Measurements from ENCODE around the gene SCO1. TPM values are rescaled to one million over a fixed set of nuclear protein-coding genes. Genes with fewer than 3 reads are reported as not detected.
"Not testable (repeated sequence)": the region's sequence is repeated elsewhere in the genome, so short reads cannot be mapped to it uniquely, and the experiment has no call there.

SCO1 gene
- total and polyA plus RNA-seq, 7 donors, result 12.2 to 37.5 (median 22.1) TPM

GRCh38 chr17:10698096-10698818, 924 bp upstream of the SCO1 start:
- intact Hi-C loops (cut with DNase I), result no loop called here
- 6 to 16% methylated on average over 18 of the region's 18 CpGs for WGBS, 2 donors
- Histone ChIP-seq H3K4me3 (peak overlapping the region; percentile 71 to 97 (median 86)), H3K27me3 (no peaks in the 10 kb centered on the region), H3K9me3 (no peaks in the 10 kb centered on the region), H3K27ac (peak overlapping the region; percentile 89 to 97 (median 94)), H3K4me1 (peaks cover 0 to 34% (median 24%) of the 10 kb centered on the region in 4 donors), H3K36me3 (peaks cover 0 to 24% (median 3%) of the 10 kb centered on the region in 4 donors)
- no peak for TF ChIP-seq CTCF (IDR thresholded peaks at IDR 0.05)
- TF ChIP-seq EP300 (IDR thresholded peaks at IDR 0.05), result no peak
- no peak for TF ChIP-seq POLR2A (IDR thresholded peaks at IDR 0.05)
- no peak for TF ChIP-seq POLR2AphosphoS5 (IDR thresholded peaks at IDR 0.05)
- no peak for DNase-seq

GRCh38 chr17:10695875-10696407, 1.4 kb downstream of the SCO1 start:
- H3K4me3 ChIP-seq, H3K27ac ChIP-seq, DNase-seq, H3K9me3 ChIP-seq, H3K27me3 ChIP-seq: not testable (repeated sequence)
- intact Hi-C loops (cut with DNase I), result loop anchor here (2.0 kb wide), 1 partner anchor 33 kb away; no protein-coding TSS in a partner anchor
- peaks cover 2 to 47% (median 24%) of the 10 kb centered on the region in 4 donors for H3K36me3 ChIP-seq
- 58 to 78% methylated on average over 17 of the region's 17 CpGs for WGBS, 2 donors
- peaks cover 0 to 34% (median 21%) of the 10 kb centered on the region in 4 donors for H3K4me1 ChIP-seq

GRCh38 chr17:10687499-10687898, 9.8 kb downstream of the SCO1 start:
- TF ChIP-seq EP300 (IDR thresholded peaks at IDR 0.05) (no peak), CTCF (IDR thresholded peaks at IDR 0.05) (no peak), POLR2AphosphoS5 (IDR thresholded peaks at IDR 0.05) (no peak), POLR2A (IDR thresholded peaks at IDR 0.05) (no peak)
- Histone ChIP-seq H3K4me1 (peaks cover 0 to 5% (median 2%) of the 10 kb centered on the region in 4 donors), H3K27me3 (no peaks in the 10 kb centered on the region), H3K4me3 (no peak overlapping the region), H3K9me3 (no peaks in the 10 kb centered on the region), H3K36me3 (peaks cover 11 to 73% (median 35%) of the 10 kb centered on the region in 4 donors), H3K27ac (no peak overlapping the region)
- WGBS, 2 donors, result 88 to 91% methylated on average over 2 of the region's 2 CpGs
- DNase-seq, result no peak
- intact Hi-C loops (cut with DNase I), result no loop called here

GRCh38 chr17:10683853-10684252, 13.5 kb downstream of the SCO1 start:
- DNase-seq, result no peak
- TF ChIP-seq POLR2A (IDR thresholded peaks at IDR 0.05), result no peak
- TF ChIP-seq CTCF (IDR thresholded peaks at IDR 0.05), result peak in 1 of 4 experiments; percentile 18
- TF ChIP-seq EP300 (IDR thresholded peaks at IDR 0.05), result no peak
- intact Hi-C loops (cut with DNase I), result no loop called here
- no peak overlapping the region for H3K27ac ChIP-seq
- H3K9me3 ChIP-seq, result no peaks in the 10 kb centered on the region
- no peak overlapping the region for H3K4me3 ChIP-seq
- H3K36me3 ChIP-seq, result peaks cover 7 to 63% (median 21%) of the 10 kb centered on the region in 4 donors
- H3K4me1 ChIP-seq, result peaks cover 0 to 28% (median 18%) of the 10 kb centered on the region in 4 donors
- H3K27me3 ChIP-seq, result no peaks in the 10 kb centered on the region
- 60 to 85% methylated on average over 2 of the region's 2 CpGs for WGBS, 2 donors

- DNase-seq, result no peak
- Histone ChIP-seq H3K27me3 (no peaks in the 10 kb centered on the region), H3K4me3 (no peak overlapping the region), H3K9me3 (no peaks in the 10 kb centered on the region), H3K27ac (peak overlapping the region; percentile 10 to 68 (median 55)), H3K4me1 (peaks cover 0 to 28% (median 18%) of the 10 kb centered on the region in 4 donors), H3K36me3 (peaks cover 7 to 73% (median 27%) of the 10 kb centered on the region in 4 donors)
- TF ChIP-seq POLR2AphosphoS5 (IDR thresholded peaks at IDR 0.05) (no peak), EP300 (IDR thresholded peaks at IDR 0.05) (no peak), POLR2A (IDR thresholded peaks at IDR 0.05) (no peak), CTCF (IDR thresholded peaks at IDR 0.05) (no peak)
- 85 to 93% methylated on average over 7 of the region's 7 CpGs for WGBS, 2 donors
- intact Hi-C loops (cut with DNase I), result no loop called here
Observed at GRCh38 chr17:10681866-10682446, 15.4 kb downstream of the SCO1 start.

Measured in sigmoid colon (tissue), 7 donors.